Fibroblast of skin of back (primary cell): ENCODE measurements around the gene CDYL.
"Not testable (repeated sequence)": the region's sequence is repeated elsewhere in the genome, so short reads cannot be mapped to it uniquely, and the experiment has no call there.

ENCODE experiments used
- DNase-seq: peaks from one replicate; pipeline ENCODE4 v3.0.0-alpha.2; 2013

The CDYL gene

GRCh38 chr6:4967301-4968030 is 191.3 kb downstream of the CDYL start:
- no peak for DNase-seq

DNA sequence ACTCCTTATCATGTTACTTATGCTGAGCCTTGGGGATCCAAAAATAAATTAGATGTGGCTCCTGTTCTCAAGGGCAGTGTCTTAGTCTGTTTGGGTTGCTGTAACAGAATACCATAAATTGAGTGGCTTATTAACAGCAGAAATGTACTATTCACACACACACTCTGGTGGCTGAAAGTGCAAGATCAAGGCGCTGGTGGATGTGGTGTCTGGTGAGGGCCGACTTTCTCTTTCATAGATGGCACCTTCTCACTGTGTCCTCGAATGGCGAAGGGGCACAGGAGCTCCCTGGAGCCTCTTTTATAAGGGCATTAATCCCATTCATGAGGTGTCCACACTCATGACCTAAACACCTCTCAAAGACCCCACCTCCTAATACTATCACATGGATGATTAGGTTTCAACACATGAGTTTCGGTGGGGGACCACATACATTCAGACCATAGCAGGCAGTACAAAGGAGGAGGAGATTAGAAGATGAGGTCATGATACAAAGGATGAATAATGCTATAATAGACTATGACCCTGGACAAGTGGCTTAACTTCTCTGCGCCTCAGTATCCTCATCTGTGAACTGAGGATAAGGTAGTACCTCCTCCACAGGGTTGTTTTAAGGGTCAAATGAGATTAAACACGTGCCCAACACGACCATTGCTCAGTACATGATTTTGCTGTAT is 193.5 kb downstream of the CDYL start:
- DNase-seq = no peak

- DNase-seq = no peak
Measured at GRCh38 chr6:4970739-4971395, 194.7 kb downstream of the CDYL start.

GRCh38 chr6:4971851-4972250 is 195.6 kb downstream of the CDYL start:
- DNase-seq = no peak

GRCh38 chr6:4972438-4972837 is 196.2 kb downstream of the CDYL start:
- DNase-seq = no peak

GRCh38 chr6:4973415-4973814 is 197.2 kb downstream of the CDYL start:
- no peak for DNase-seq

- DNase-seq = peak; percentile 14
Measured at GRCh38 chr6:4973982-4974745, 198.0 kb downstream of the CDYL start.

- no peak for DNase-seq
Measured at GRCh38 chr6:4974962-4975361, 198.8 kb downstream of the CDYL start.

GRCh38 chr6:4975506-4975905 is 199.3 kb downstream of the CDYL start:
- DNase-seq = no peak

DNA sequence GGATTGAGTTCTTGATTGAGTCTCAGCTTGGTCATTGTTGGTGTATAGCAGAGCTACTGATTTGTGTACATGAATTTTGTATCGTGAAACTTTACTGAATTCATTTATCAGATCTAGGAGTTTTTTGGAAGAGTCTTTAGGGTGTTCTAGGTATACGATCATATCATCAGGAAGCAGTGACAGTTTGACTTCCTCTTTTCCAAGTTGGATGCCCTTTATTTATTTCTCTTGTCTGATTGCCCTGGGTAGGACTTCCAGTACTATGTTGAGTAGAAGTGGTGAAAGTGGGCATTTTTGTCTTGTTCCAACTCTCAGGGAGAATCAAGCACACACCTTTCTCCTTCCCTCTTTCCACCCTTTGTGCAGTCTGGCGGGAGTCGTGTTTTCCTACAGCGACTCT is 201.3 kb downstream of the CDYL start:
- DNase-seq = no peak

- DNase-seq = no peak
Measured at GRCh38 chr6:4979426-4979825, 203.2 kb downstream of the CDYL start.

DNA sequence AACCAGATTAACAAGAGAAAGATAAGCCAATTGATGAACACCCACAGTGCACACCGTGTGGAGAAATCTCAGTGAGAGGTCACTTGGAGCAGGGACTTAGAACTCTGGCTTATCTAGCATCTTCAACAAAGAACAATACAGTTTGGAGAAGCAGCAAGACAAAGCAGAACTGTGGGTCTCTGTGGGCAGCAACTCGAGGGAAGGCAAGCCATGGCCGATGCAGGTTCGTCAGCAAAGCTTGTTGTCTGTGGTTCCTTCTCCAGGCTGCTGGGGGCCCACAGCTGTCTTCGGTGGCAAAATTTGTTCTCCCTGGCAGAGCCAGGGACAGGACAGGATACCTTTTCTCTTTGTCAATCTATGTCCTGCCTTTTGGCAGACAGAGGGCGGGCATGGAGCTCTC is 205.6 kb downstream of the CDYL start:
- DNase-seq = no peak

DNA sequence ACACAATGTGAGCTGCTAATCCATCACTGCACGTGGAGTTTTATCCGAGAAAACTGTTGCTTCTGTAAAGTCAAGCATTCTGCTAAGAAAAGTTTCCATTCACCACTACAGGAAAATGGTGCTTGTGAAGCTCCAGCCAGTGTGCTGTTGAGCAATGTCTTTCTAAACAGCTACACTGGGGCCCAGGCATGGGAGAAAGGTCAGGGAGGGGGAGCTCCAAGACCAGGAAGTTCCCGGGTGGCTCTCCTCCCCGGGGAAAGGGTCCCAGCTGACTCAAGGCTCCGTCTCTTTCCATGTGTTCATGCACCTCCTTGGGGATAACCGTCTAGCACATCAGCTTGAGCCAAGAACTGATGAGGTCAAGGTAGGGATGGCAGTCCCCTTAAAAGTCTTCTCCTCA is 207.1 kb downstream of the CDYL start:
- no peak for DNase-seq

DNA sequence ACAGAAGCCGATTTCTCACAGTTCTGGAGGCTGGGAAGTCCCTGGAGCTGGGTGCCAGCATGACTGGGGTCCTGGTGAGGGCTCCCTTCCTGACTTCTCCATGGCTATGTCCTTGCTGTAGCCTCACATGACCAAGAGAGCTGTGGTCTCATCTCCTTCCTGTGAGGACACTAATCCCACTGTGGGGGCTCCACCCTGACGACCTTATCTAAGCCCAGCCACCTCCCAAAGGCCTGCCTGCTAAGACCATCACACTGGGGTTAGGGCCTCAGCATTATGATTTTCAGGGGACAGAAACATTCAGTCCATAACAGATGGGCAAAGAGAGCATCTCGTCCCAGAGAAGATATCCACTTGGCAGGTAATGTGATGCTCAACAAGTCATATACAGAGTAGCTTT is 210.8 kb downstream of the CDYL start:
- no peak for DNase-seq

DNA sequence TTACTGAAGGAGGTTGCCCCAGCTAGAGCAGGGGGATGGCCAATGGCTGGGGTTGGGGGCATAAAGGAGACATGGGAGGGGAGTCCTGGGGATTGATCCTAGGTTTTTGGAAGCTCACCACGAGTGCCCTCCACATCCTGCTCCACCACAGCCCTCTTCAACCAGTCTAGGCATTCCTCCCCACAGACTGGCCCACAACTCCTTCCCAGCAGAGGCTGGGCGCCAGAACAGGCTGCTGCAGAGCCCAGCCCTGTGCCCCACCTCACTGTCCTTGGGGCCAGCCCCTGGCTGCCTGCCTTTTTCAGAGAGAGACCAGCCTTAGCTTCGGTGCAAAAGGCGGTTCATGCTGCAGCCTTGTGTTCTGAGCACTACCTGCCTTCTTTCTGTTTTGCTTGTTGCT is 211.2 kb downstream of the CDYL start:
- no peak for DNase-seq

GRCh38 chr6:4994741-4995140 is 218.5 kb downstream of the CDYL start:
- DNase-seq = no peak

- no peak for DNase-seq
Measured at GRCh38 chr6:4997862-4998261, 221.7 kb downstream of the CDYL start.

- no peak for DNase-seq
Measured at GRCh38 chr6:4999586-4999985, 223.4 kb downstream of the CDYL start.

- DNase-seq = peak; percentile 96
Measured at GRCh38 chr6:5003604-5004372, 227.6 kb downstream of the CDYL start, which contains the start of gene RPP40. TSS of gene RPP40 (minus strand) at chr6:5004037. CDS start at chr6:5004002, 35 bp downstream.

DNA sequence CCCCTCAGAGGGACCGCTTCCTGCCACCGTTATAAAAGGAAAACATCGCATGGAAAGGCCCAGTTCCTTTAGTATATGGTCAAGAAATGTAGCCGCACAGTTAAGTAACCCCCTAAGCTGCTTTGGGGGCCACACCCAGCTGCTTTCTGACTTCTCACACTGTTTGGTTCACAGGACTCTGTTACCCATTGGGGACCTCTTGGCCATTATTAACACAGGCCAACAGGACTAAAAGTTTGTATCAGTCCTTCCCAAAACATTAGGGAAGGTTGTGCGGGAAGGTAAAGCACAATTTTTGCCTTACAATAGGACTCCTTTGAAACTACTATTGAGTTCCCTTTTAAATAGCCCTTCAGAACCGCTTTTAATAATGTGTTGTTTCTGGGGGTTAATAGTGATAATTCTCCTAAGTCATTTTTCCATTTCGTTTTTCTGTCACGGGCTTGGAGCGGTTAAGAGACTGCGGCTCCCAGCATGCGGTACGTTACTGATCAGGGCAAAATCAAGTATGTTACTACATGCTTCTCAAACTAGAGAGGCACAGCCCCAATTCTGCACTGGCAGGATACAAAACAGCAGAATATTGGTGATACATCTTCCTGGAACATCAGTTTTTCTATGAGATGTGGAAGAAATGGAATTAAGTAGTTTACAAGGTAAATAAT is 228.3 kb downstream of the CDYL start:
- DNase-seq = no peak

- DNase-seq = not testable (repeated sequence)
Measured at GRCh38 chr6:5005038-5005433, 228.8 kb downstream of the CDYL start.
